PC-9 (cell line): ENCODE results near the gene EPN1.

Experiments
- EZH2 ChIP-seq: fragments of 200-600 bp; sonication (generic); IDR thresholded peaks from 2 replicates; pipeline ENCODE4 v1.8.0; 2017; ENCODE audit warnings: antibody characterized with exemption, low read depth
- TF ChIP-seq, protein P1 (sequence below): fragments of 200-600 bp; sonication (generic); conservative IDR thresholded peaks from 2 replicates; pipeline ENCODE4 v1.6.1; 2017; ENCODE audit warnings: mixed run types, antibody characterized with exemption, mild to moderate bottlenecking, moderate library complexity

DNA sequence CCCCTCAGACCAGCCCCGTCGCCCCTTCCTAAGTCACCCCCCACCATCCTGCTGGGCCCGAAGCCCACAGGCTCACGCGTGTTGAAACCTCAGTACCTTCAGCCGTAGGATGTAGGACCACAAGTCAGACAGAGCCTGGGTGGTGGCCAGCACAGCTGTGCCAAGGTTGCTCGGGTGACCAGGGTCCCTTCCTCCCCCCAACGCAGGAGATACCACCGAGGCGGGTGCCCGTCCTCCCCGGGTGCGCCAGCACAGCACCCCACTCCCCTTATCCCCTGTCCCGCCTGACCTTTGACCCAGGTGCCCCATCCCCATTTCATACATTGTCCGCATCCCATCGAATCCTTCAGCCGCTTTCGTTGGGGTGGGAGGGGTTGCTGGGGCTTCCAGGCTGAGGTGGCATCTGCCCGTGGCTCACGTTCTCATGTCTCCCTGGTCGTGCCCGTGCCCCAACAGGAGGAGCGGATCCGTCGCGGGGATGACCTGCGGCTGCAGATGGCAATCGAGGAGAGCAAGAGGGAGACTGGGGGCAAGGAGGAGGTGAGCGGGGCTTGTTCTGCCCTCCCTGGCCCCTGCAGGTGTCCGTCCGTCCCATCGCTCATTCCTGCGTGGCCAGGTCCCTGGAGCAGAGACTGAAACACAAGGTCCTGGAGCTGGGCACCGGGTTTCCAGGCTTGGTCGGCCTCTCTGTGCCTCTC lies 14.5 kb downstream of the EPN1 start:
- TF ChIP-seq, protein P1, sequence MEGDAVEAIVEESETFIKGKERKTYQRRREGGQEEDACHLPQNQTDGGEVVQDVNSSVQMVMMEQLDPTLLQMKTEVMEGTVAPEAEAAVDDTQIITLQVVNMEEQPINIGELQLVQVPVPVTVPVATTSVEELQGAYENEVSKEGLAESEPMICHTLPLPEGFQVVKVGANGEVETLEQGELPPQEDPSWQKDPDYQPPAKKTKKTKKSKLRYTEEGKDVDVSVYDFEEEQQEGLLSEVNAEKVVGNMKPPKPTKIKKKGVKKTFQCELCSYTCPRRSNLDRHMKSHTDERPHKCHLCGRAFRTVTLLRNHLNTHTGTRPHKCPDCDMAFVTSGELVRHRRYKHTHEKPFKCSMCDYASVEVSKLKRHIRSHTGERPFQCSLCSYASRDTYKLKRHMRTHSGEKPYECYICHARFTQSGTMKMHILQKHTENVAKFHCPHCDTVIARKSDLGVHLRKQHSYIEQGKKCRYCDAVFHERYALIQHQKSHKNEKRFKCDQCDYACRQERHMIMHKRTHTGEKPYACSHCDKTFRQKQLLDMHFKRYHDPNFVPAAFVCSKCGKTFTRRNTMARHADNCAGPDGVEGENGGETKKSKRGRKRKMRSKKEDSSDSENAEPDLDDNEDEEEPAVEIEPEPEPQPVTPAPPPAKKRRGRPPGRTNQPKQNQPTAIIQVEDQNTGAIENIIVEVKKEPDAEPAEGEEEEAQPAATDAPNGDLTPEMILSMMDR, result no peak
- TF ChIP-seq EZH2, result no peak
